KOPT-K1 (cell line): Measurements from ENCODE around the gene TPM4.

Experiments
- H3K27ac ChIP-seq: fragments of 200-600 bp; sonication (generic); 2 replicates; pipeline ENCODE4 v1.5.1; 2016; ENCODE audit warnings: antibody characterized with exemption, mild to moderate bottlenecking, low read depth, low read length; ENCODE audit not compliant: poor library complexity, severe bottlenecking
- H3K36me3 ChIP-seq: fragments of 200-600 bp; sonication (generic); 2 replicates; pipeline ENCODE4 v1.5.1; 2017; ENCODE audit warnings: antibody characterized with exemption, mild to moderate bottlenecking, low read length, moderate library complexity; ENCODE audit not compliant: insufficient read depth
- H3K9me3 ChIP-seq: fragments of 200-600 bp; sonication (generic); 2 replicates; pipeline ENCODE4 v1.5.1; 2017; ENCODE audit warnings: antibody characterized with exemption, low read length, mild to moderate bottlenecking; ENCODE audit not compliant: insufficient read depth, poor library complexity, severe bottlenecking

TPM4 gene

DNA sequence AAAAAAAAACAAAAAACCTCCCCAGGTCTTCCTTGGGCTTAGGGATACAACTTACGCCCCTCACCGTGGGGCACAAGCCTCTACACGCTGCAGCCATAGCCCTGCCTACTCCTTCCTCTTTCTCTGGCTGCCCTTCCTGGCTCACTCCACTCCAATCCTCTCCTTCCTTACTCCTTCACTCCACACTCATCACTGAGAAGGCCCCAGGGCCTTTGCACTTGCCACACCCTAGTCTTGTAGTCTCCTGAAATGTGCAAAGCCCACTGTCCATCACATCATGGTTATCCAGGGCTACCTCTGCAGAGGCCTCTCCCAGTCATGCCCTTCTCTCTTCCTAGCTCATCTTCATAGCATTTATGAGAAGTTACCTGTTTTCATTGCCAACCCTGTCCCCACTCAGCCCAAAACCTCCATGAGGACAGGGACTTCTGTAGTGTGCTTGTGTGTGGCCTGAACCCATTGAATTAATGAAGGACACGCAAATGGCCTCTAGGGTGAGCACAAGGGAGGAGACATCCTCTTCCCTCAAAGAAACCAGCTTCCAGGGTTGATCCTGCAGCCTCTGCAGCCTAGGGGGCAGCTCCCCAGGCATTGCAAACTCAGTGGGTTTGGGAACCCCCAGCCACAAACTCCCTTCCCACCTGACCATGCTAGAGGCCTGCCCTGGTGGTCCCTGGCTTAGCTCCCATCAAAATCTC, 59.3 kb downstream of the TPM4 start:
- H3K27ac ChIP-seq, result no peak overlapping the region
- peaks cover 43% of the 10 kb centered on the region for H3K36me3 ChIP-seq
- no peaks in the 10 kb centered on the region for H3K9me3 ChIP-seq

DNA sequence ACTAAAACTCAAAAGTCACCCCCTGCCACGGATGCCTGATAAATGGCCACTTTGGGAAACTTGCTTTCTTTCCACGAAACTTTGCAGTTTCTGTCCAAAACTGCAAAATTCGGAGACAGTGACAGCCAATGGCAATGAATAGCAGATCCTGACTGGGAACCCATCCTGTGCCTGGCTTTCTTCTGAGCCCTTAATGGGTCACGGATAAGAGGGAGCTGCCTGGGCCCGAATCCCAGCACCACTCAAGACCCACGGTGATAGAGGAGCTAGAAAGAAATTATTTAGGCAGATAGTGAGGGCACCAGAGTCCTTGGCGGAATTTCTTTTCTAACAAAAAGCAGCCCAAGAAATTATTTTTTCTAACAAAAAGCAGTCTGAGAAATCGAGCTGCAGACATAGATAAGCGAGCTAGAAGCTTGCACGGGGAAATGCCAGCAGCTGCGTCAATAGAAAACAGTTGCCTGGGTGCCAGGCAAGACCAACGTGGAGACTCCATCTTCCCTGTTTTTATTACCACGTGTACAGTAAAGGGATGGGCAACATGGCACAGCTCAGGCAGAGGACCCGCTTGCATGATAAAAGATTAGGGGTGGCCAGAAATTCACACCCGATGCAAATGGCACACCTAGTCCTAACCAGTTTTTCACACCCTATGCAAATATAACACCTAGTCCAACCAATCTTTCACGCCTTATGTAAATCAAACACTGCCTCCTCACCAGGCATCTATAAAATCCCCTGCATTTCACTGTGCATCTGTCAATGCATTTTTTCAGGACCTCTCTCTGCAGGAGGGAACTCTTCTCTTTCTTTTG, 60.1 kb downstream of the TPM4 start:
- no peaks in the 10 kb centered on the region for H3K9me3 ChIP-seq
- peaks cover 35% of the 10 kb centered on the region for H3K36me3 ChIP-seq
- no peak overlapping the region for H3K27ac ChIP-seq

DNA sequence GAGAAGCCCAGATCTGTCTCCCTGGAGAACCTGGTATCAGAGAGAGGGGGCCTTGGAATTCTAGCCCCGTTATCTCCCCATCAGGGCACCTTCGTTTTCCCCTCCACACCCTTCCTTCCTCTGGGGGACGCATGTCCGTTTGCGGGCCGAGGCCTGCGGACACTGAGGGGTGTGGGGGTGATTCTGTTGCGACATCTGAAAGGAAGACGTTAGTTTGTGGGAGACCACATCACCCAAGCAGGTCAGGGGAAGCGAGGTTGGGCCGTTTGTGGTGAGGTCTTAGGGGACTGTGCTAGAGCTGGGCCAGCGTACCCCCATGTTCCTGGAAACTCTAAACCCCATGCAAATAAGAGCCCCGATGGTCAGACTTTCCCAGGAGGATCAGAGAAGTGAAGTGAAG, 63.5 kb downstream of the TPM4 start:
- Histone ChIP-seq H3K36me3 (peaks cover 1% of the 10 kb centered on the region), H3K9me3 (no peaks in the 10 kb centered on the region), H3K27ac (peak overlapping the region; percentile 43)

DNA sequence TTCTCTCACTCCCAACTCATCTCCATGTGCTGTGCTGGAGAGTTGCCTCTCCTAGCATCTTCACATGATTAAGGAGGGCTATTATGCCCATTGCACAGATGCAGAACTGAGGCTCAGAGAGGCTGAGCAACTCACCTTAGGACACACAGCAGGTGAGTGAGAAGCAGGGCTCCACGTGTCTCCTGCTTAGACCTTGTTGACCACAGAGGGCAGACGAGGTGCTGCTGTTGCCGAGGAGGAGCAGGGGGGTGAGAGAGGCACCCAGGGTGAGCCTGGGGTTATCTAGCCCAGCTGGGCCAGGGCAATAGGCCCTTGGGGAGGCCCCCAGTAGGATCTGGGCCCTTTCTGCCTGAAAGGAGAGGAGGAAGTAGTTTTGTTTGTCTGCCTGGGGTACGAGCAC, 64.7 kb downstream of the TPM4 start:
- Histone ChIP-seq H3K27ac (no peak overlapping the region), H3K9me3 (no peaks in the 10 kb centered on the region)

DNA sequence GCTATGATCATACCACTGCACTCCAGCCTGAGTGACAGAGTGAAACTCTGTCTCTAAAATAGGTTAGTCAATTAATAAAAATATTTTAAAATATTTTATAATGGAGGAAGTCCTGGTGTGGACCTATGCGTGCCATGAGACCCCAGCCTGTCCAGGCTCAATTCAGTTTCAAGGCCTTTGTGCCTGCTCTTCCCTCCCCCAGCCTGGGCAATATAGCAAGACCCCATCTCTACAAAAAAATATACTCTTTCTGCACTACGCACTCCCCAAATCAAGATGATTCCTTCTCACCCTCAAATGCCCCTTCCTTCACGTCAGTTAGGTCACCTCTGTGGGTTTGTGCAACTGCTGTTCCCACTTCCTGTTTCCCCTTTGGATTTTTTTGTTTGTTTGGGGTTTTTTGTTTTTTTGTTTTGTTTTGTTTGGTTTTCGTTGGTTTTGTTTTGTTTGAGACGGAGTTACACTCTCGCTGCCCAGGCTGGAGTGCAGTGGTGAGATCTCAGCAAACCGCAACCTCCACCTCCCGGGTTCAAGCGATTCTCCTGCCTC, 65.8 kb downstream of the TPM4 start:
- Histone ChIP-seq H3K27ac (no peak overlapping the region), H3K36me3 (no peaks in the 10 kb centered on the region), H3K9me3 (no peaks in the 10 kb centered on the region)

More for the DNA sequence above, 64.7 kb downstream of the TPM4 start:
- H3K36me3 ChIP-seq, result no peaks in the 10 kb centered on the region

DNA sequence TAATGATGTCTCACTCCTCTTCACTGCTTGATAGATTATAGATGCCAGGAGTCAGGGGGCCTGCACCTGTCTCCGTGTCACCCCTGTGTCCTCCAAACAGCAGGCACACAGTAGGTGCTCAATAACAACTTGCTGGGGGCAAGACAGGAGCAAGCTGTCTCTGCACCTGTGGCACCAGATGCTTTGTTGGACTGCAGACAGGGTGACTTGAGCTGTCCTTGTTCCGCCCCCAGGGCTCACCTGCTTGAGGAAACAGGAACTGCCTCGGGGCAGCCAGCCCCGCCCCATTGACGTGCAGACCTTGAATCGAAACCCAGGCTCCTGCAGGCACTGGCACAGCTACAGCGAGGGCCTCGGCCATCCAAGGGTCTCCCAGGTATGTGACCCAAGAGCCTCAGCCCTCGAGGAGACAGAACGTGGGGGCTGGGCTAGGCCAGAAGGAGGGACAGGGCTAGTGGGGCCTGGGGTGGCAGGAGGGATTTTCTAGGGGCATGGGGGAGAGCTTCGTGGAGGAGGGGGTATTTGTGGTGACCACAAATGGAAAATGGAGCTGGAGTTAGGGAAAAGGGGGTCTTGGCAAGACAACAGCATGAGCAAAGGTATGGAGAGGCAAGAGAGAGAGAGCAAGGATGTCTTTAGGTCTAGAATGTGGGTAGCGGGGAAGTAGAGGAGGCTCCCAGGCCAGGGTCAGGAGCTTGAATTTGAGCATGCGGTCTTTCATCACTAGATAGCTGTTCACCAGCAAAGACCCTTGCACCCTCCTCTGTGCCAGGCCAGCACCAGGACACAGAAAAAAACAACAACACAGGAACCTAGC, 67.3 kb downstream of the TPM4 start, which contains the start of gene HSH2D:
Gene HSH2D (plus strand): TSS at position 287 of the 817 bp plus-strand sequence. CDS start 5,066 bp downstream, outside the sequence.
- H3K27ac ChIP-seq, result peak within 1 kb of the TSS; percentile 60
- no peaks in the 10 kb centered on the region for H3K9me3 ChIP-seq
- H3K36me3 ChIP-seq, result no peaks in the 10 kb centered on the region

DNA sequence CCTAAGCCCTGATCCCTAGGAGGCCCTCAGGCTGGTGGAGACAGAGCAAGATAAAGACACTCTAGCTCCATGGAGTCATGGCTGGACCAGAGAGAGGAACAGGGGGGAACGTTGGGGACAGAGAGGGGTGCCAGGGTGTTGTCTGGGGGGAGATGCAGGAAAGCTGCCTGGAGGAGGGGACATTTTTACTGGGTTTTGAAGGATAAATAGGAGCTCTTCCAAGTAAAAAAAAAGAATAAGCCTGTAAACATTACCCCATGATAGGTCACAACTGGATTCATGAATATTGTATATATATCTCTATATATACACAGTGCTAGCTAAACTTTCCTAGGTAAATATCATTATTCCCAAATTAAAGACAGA, 67.9 kb downstream of the TPM4 start:
- H3K36me3 ChIP-seq, result no peaks in the 10 kb centered on the region
- peak overlapping the region; percentile 60 for H3K27ac ChIP-seq
- no peaks in the 10 kb centered on the region for H3K9me3 ChIP-seq

DNA sequence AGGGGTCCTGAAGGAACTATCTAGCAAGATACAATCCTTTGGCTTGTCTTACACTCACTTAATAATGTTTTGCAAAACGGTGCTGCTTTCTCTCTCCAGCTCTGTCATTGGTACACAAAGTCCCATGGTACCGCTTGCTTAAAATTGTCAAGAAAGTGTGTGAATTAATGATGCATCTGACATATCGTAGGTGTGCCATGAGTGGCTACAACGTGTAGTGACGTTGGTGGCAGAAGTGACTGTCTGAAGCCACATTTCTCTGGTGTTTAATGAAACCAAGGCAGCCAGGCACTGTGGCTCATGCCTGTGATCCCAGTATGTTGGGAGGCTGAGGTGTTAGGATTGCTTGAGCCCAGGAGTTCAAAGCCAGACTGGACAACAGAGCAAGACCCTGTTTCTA, 69.8 kb downstream of the TPM4 start:
- no peaks in the 10 kb centered on the region for H3K9me3 ChIP-seq
- H3K27ac ChIP-seq, result no peak overlapping the region
- no peaks in the 10 kb centered on the region for H3K36me3 ChIP-seq

DNA sequence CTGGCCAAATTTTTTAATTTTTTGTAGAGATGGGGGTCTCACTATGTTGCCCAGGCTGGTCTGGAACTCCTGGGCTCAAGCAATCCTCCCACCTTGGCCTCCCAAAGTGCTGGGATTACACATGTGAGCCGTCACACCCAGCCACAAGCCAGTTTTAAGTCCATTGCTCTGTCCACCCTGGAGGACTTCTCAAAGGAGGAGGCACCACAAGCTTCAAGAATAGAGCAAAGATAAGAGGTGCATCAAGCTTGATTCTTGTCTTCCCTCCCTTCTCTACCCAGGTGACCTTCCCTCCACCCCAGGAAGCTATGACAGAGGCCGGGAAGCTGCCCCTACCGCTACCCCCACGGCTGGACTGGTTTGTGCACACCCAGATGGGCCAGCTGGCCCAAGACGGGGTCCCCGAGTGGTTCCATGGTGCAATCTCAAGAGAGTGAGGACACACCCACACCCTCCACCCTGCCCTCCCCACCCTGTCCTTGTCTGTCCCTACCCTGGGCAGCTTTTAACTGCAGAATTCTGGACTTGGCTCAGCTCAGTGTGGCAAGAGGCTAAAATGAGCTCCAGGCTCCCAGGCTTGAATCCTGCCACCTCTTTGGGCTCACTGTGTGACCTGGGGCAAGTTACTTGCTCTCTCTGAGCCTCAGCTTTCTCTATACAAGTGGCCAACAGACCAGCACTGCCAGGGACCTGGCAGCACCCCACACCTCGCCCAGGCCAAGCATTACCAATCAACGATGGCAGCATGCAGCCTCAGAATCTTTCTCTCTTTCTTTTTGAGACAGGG, 72.3 kb downstream of the TPM4 start:
- H3K36me3 ChIP-seq, result no peaks in the 10 kb centered on the region
- no peaks in the 10 kb centered on the region for H3K9me3 ChIP-seq
- H3K27ac ChIP-seq, result no peak overlapping the region
